GM23338 (cell line): Measurements from ENCODE around the gene TERT. TPM values are rescaled to one million over a fixed set of nuclear protein-coding genes. Genes with fewer than 3 reads are reported as not detected.

Experiments used
- ATAC-seq: fragments of 200-7000 bp; cut with Tn5 transposase; 3 replicates; pipeline ENCODE4 v1.9.1; 2020
- DNase-seq: peaks from one replicate; pipeline ENCODE4 v3.0.0-alpha.2; 2015; ENCODE audit warnings: low spot score
- H2AFZ ChIP-seq: fragments of 200-600 bp; sonication (generic); 2 replicates; pipeline ENCODE4 v1.8.0; 2016; ENCODE audit warnings: antibody characterized with exemption, mild to moderate bottlenecking, moderate library complexity
- H3F3A ChIP-seq: fragments of 200-600 bp; sonication (generic); replicated peaks from 2 replicates; pipeline ENCODE4 v1.8.0; 2017; ENCODE audit warnings: antibody characterized with exemption, mixed run types, low read depth
- H3K27ac ChIP-seq: fragments of 200-600 bp; sonication (generic); 2 replicates; pipeline ENCODE4 v1.6.1; 2016; ENCODE audit warnings: low read depth
- H3K27me3 ChIP-seq: fragments of 200-600 bp; sonication (generic); 2 replicates; pipeline ENCODE4 v1.8.0; 2016; ENCODE audit warnings: mild to moderate bottlenecking, mixed run types, moderate library complexity; ENCODE audit not compliant: insufficient read depth
- H3K36me3 ChIP-seq: fragments of 200-600 bp; sonication (generic); 2 replicates; pipeline ENCODE4 v1.8.0; 2016; ENCODE audit warnings: mild to moderate bottlenecking; ENCODE audit not compliant: insufficient read depth
- H3K4me1 ChIP-seq: fragments of 200-600 bp; sonication (generic); 2 replicates; pipeline ENCODE4 v1.8.0; 2016; ENCODE audit warnings: mild to moderate bottlenecking, moderate library complexity; ENCODE audit not compliant: insufficient read depth
- H3K4me2 ChIP-seq: fragments of 200-600 bp; sonication (generic); 2 replicates; pipeline ENCODE4 v1.7.1; 2017; ENCODE audit warnings: mixed run types
- H3K4me3 ChIP-seq: fragments of 200-600 bp; sonication (generic); 2 replicates; pipeline ENCODE4 v1.6.1; 2016; ENCODE audit warnings: mixed run types
- H3K79me2 ChIP-seq: fragments of 200-600 bp; sonication (generic); replicated peaks from 2 replicates; pipeline ENCODE4 v1.8.0; 2017; ENCODE audit warnings: mild to moderate bottlenecking; ENCODE audit not compliant: insufficient read depth
- H3K9me2 ChIP-seq: fragments of 200-600 bp; sonication (generic); 2 replicates; pipeline ENCODE4 v1.8.0; 2017; ENCODE audit not compliant: insufficient read depth
- H4K20me1 ChIP-seq: fragments of 200-600 bp; sonication (generic); replicated peaks from 2 replicates; pipeline ENCODE4 v1.8.0; 2017; ENCODE audit warnings: mild to moderate bottlenecking; ENCODE audit not compliant: insufficient read depth
- H3K27ac Mint-ChIP-seq: 2 replicates; pipeline ENCODE4 v1.8.0; 2020; ENCODE audit warnings: inconsistent platforms, mild to moderate bottlenecking, moderate library complexity, mixed read lengths
- H3K27me3 Mint-ChIP-seq: 3 replicates; pipeline ENCODE4 v1.8.0; 2022; ENCODE audit warnings: low read depth, mild to moderate bottlenecking, moderate library complexity, mixed read lengths, inconsistent platforms; ENCODE audit not compliant: insufficient read depth, poor library complexity
- H3K36me3 Mint-ChIP-seq: 3 replicates; pipeline ENCODE4 v1.8.0; 2021; ENCODE audit warnings: low read depth, mild to moderate bottlenecking, inconsistent platforms, moderate library complexity, mixed read lengths
- H3K4me1 Mint-ChIP-seq: 3 replicates; pipeline ENCODE4 v1.8.0; 2020; ENCODE audit warnings: mild to moderate bottlenecking, inconsistent platforms, mixed read lengths
- H3K4me3 Mint-ChIP-seq: 3 replicates; pipeline ENCODE4 v1.8.0; 2021; ENCODE audit warnings: moderate library complexity, mild to moderate bottlenecking, inconsistent platforms, mixed read lengths
- H3K9me3 Mint-ChIP-seq: 3 replicates; pipeline ENCODE4 v1.8.0; 2020; ENCODE audit warnings: moderate library complexity, mild to moderate bottlenecking, inconsistent platforms, mixed read lengths
- CREB1 ChIP-seq: fragments of 250-450 bp; sonication (Bioruptor Pico); IDR thresholded peaks from 2 replicates; pipeline ENCODE4 v1.5.0; 2020; ENCODE audit warnings: low read depth, mild to moderate bottlenecking, moderate library complexity
- CTCF ChIP-seq, 2 experiments: fragments of 200-600 bp in 1 of 2; sonication (generic) in 1 of 2; conservative IDR thresholded peaks; 2 replicates each; pipeline versions ENCODE4 v1.5.1 to v1.6.1; 2016 to 2017; ENCODE audit warnings: antibody characterized with exemption in 2 of 2, low read depth in 2 of 2, mild to moderate bottlenecking in 2 of 2, moderate library complexity in 1 of 2
- ETS1 ChIP-seq: IDR thresholded peaks from 2 replicates; pipeline ENCODE4 v1.6.1; 2016; ENCODE audit warnings: antibody characterized with exemption
- NANOG ChIP-seq: IDR thresholded peaks from 2 replicates; pipeline ENCODE4 v1.6.1; 2016; ENCODE audit warnings: antibody characterized with exemption, borderline replicate concordance
- POLR2AphosphoS5 ChIP-seq: IDR thresholded peaks from 2 replicates; pipeline ENCODE4 v1.6.1; 2016; ENCODE audit warnings: antibody characterized with exemption, low read depth
- REST ChIP-seq: IDR thresholded peaks from one replicate; pipeline ENCODE4 v1.6.1; 2018; ENCODE audit warnings: antibody characterized with exemption; ENCODE audit not compliant: unreplicated experiment
- STAT1 ChIP-seq: IDR thresholded peaks from one replicate; pipeline ENCODE4 v1.6.1; 2016; ENCODE audit warnings: antibody characterized with exemption; ENCODE audit not compliant: unreplicated experiment
- ZNF114 ChIP-seq: fragments of 250-450 bp; sonication (Bioruptor Pico); IDR thresholded peaks from 2 replicates; pipeline ENCODE4 v1.5.0; 2020; ENCODE audit warnings: mild to moderate bottlenecking, moderate library complexity
- ZNF331 ChIP-seq: fragments of 250-450 bp; sonication (Bioruptor Pico); IDR thresholded peaks from 2 replicates; pipeline ENCODE4 v1.5.0; 2020; ENCODE audit warnings: low read depth, mild to moderate bottlenecking, moderate library complexity
- polyA plus RNA-seq: library from polyadenylated mRNA; unstranded; fragments of >200 nt; fragmentation: Nextera tagmentation; extraction: Ambion mirVana; gene quantifications from 2 replicates; pipeline ENCODE4 v1.2.1, GENCODE V29; 2016
- total RNA-seq: library from RNA; depleted of rRNA; stranded (reverse); fragments of >200 nt; shearing (Covaris generic); gene quantifications from 2 replicates; pipeline ENCODE4 v1.2.3, GENCODE V29; 2014

Gene TERT
- total and polyA plus RNA-seq, 2 experiments from 2014 or later, result 9.8 to 46.4 TPM

GRCh38 chr5:1314564-1314982 lies 19.7 kb upstream of the TERT start:
- TF ChIP-seq POLR2AphosphoS5 (no peak), ZNF114 (CRISPR knock-in tag) (no peak), REST (no peak), ZNF331 (CRISPR knock-in tag) (no peak), CREB1 (CRISPR knock-in tag) (no peak)
- H3K4me3 Mint-ChIP-seq, result no peak overlapping the region
- Histone ChIP-seq H3K27ac (no peak overlapping the region), H2AFZ (no peak overlapping the region), H3K4me3 (no peak overlapping the region), H3K79me2 (no peaks in the 10 kb centered on the region), H3K4me1 (peaks cover 23% of the 10 kb centered on the region), H3K27me3 (no peaks in the 10 kb centered on the region), H3F3A (peaks cover 27% of the 10 kb centered on the region; the same call in 1 of the 2 replicates), H4K20me1 (no peaks in the 10 kb centered on the region; the same call in 1 of the 2 replicates), H3K9me2 (0 out of 2 replicates have a peak, but pooled peaks cover 2% of the 10 kb centered on the region), H3K4me2 (no peak overlapping the region), H3K36me3 (no peaks in the 10 kb centered on the region)
- H3K4me1 Mint-ChIP-seq, result peaks cover 35% of the 10 kb centered on the region
- H3K36me3 Mint-ChIP-seq, result peaks cover 25% of the 10 kb centered on the region; the same call in 2 of the 3 replicates
- no peak for ATAC-seq
- peaks cover 15% of the 10 kb centered on the region for H3K9me3 Mint-ChIP-seq
- peaks cover 16% of the 10 kb centered on the region for H3K27me3 Mint-ChIP-seq
- no peak for DNase-seq
- no peak overlapping the region for H3K27ac Mint-ChIP-seq

GRCh38 chr5:1312993-1313833 lies 18.3 kb upstream of the TERT start:
- Mint-ChIP-seq H3K9me3 (peaks cover 15% of the 10 kb centered on the region), H3K36me3 (peaks cover 18% of the 10 kb centered on the region; the same call in 2 of the 3 replicates), H3K4me1 (peaks cover 35% of the 10 kb centered on the region), H3K27ac (no peak overlapping the region), H3K27me3 (peaks cover 16% of the 10 kb centered on the region), H3K4me3 (no peak overlapping the region; the same call in 2 of the 3 replicates)
- Histone ChIP-seq H3K4me2 (no peak overlapping the region), H2AFZ (no peak overlapping the region), H3K79me2 (no peaks in the 10 kb centered on the region), H3K4me1 (peaks cover 23% of the 10 kb centered on the region), H3K9me2 (0 out of 2 replicates have a peak, but pooled peaks cover 2% of the 10 kb centered on the region), H3K27me3 (no peaks in the 10 kb centered on the region), H3K4me3 (no peak overlapping the region), H3K36me3 (no peaks in the 10 kb centered on the region), H4K20me1 (no peaks in the 10 kb centered on the region), H3F3A (peaks cover 23% of the 10 kb centered on the region; the same call in 1 of the 2 replicates), H3K27ac (no peak overlapping the region)
- DNase-seq, result no peak
- ATAC-seq, result no peak
- TF ChIP-seq ETS1 (no peak), ZNF331 (CRISPR knock-in tag) (no peak), STAT1 (no peak), CTCF (conservative IDR thresholded peaks at IDR 0.05; ENCODE audit: low read depth in 2 of 2) (no peak), REST (no peak), NANOG (no peak)
